SK-N-SH (cell line): ENCODE results near the gene ELOVL6. TPM values are rescaled to one million over a fixed set of nuclear protein-coding genes. Genes with fewer than 3 reads are reported as not detected.
A peak's percentile ranks its signal among the peaks of the same experiment; 100 is the strongest.

ENCODE experiments used
- CTCF ChIA-PET: fragments of 300-600, 350-600 bp; formaldehyde crosslinking; extraction: SDS; loops from one replicate; lab custom pipeline; 2021; lab: Yijun Ruan, JAX
- POLR2A ChIA-PET: fragments of 350-600 bp; sonication (Branson Sonifier 250); formaldehyde crosslinking; extraction: SDS; loops from one replicate; lab custom pipeline; 2020; ENCODE audit warnings: antibody characterized with exemption, inconsistent platforms; lab: Yijun Ruan, JAX
- DNase-seq: peaks from one replicate; pipeline ENCODE4 v3.0.0; 2012
- H2AFZ ChIP-seq: fragments of 200-600 bp; sonication (generic); 2 replicates; pipeline ENCODE4 v1.8.1; 2016; ENCODE audit warnings: antibody characterized with exemption, mild to moderate bottlenecking, low read depth
- H3F3A ChIP-seq: fragments of 200-600 bp; sonication (generic); replicated peaks from 2 replicates; pipeline ENCODE3; 2016; ENCODE audit warnings: antibody characterized with exemption, mild to moderate bottlenecking; ENCODE audit not compliant: insufficient read depth
- H3K27ac ChIP-seq, 2 experiments: fragments of 200-500 bp in 1 of 2; fragments of 200-600 bp in 1 of 2; sonication (Bioruptor generic) in 1 of 2; sonication (generic), shearing (Covaris generic) in 1 of 2; 2 replicates each; pipeline versions ENCODE4 v1.5.1 to v1.6.1; 2014 to 2016; ENCODE audit warnings: low read depth in 2 of 2, inconsistent platforms in 1 of 2, low read length in 1 of 2, mild to moderate bottlenecking in 1 of 2, mixed read lengths in 1 of 2
- H3K27me3 ChIP-seq: fragments of 200-600 bp; sonication (generic), shearing (Covaris generic); 2 replicates; pipeline ENCODE4 v1.6.1; 2016; ENCODE audit warnings: mixed run types; ENCODE audit not compliant: insufficient read depth
- H3K36me3 ChIP-seq, 2 experiments: fragments of 200-500 bp in 1 of 2; fragments of 200-600 bp in 1 of 2; sonication (Bioruptor generic) in 1 of 2; sonication (generic) in 1 of 2; replicated peaks in 1 of 2; 2 replicates each; pipeline versions ENCODE3 to v1.5.1; 2014 to 2016; ENCODE audit warnings: low read length in 1 of 2, mild to moderate bottlenecking in 1 of 2; ENCODE audit not compliant: insufficient read depth in 2 of 2, control insufficient read depth in 1 of 2
- H3K4me1 ChIP-seq, 2 experiments: fragments of 200-500 bp in 1 of 2; fragments of 200-600 bp in 1 of 2; sonication (Bioruptor generic) in 1 of 2; sonication (generic), shearing (Covaris generic) in 1 of 2; 2 replicates each; pipeline versions ENCODE4 v1.5.1 to v1.6.1; 2014 to 2016; ENCODE audit warnings: low read depth in 1 of 2, low read length in 1 of 2, mixed run types in 1 of 2; ENCODE audit not compliant: insufficient read depth in 2 of 2, control insufficient read depth in 1 of 2
- H3K4me2 ChIP-seq: fragments of 200-600 bp; sonication (generic), shearing (Covaris generic); 2 replicates; pipeline ENCODE4 v1.6.1; 2017; ENCODE audit warnings: mixed run types
- H3K4me3 ChIP-seq, 2 experiments: fragments of 200-500 bp in 1 of 2; fragments of 200-600 bp in 1 of 2; sonication (Bioruptor generic) in 1 of 2; sonication (generic), shearing (Covaris generic) in 1 of 2; 2 replicates each; pipeline versions ENCODE4 v1.5.1 to v1.8.1; 2014 to 2016; ENCODE audit warnings: low read depth in 2 of 2, inconsistent platforms in 1 of 2, low read length in 1 of 2, mild to moderate bottlenecking in 1 of 2, mixed read lengths in 1 of 2, moderate library complexity in 1 of 2
- H3K79me2 ChIP-seq: fragments of 200-600 bp; sonication (generic); 2 replicates; pipeline ENCODE4 v1.8.1; 2017; ENCODE audit warnings: mild to moderate bottlenecking; ENCODE audit not compliant: insufficient read depth
- H3K9ac ChIP-seq: fragments of 200-600 bp; sonication (generic); 2 replicates; pipeline ENCODE4 v1.6.1; 2017; ENCODE audit warnings: mixed run types
- H3K9me2 ChIP-seq: fragments of 200-600 bp; sonication (generic); 2 replicates; pipeline ENCODE4 v1.6.1; 2017; ENCODE audit warnings: mixed run types
- H3K9me3 ChIP-seq: fragments of 200-600 bp; sonication (generic); 2 replicates; pipeline ENCODE4 v1.6.1; 2017; ENCODE audit warnings: mixed run types, mild to moderate bottlenecking, moderate library complexity
- H4K20me1 ChIP-seq: fragments of 200-600 bp; sonication (generic); 2 replicates; pipeline ENCODE4 v1.6.1; 2017; ENCODE audit warnings: mild to moderate bottlenecking, mixed run types; ENCODE audit not compliant: insufficient read depth
- EZH2phosphoT487 ChIP-seq: fragments of 200-600 bp; sonication (generic); IDR thresholded peaks from 2 replicates; pipeline ENCODE4 v1.6.1; 2017; ENCODE audit warnings: low read depth, mixed run types, mild to moderate bottlenecking, antibody characterized with exemption, moderate library complexity, borderline replicate concordance
- FOXM1 ChIP-seq: IDR thresholded peaks from 2 replicates; pipeline ENCODE4 v1.4.0; 2012; ENCODE audit warnings: low read depth, mild to moderate bottlenecking
- JUND ChIP-seq: IDR thresholded peaks from 2 replicates; pipeline ENCODE4 v1.4.0; 2012
- MEF2A ChIP-seq: IDR thresholded peaks from 2 replicates; pipeline ENCODE4 v1.4.0; 2012; ENCODE audit warnings: low read depth, borderline replicate concordance
- MXI1 ChIP-seq: IDR thresholded peaks from 2 replicates; pipeline ENCODE4 v1.6.1; 2012; ENCODE audit warnings: mild to moderate bottlenecking, low read depth, low read length, improper control_type of control experiment
- RAD21 ChIP-seq: IDR thresholded peaks from 2 replicates; pipeline ENCODE4 v1.6.1; 2012; ENCODE audit warnings: mild to moderate bottlenecking, low read length
- SMC3 ChIP-seq: IDR thresholded peaks from 2 replicates; pipeline ENCODE4 v1.6.1; 2012; ENCODE audit warnings: low read depth, low read length, improper control_type of control experiment
- YY1 ChIP-seq: IDR thresholded peaks from 2 replicates; pipeline ENCODE4 v1.4.0; 2012; ENCODE audit warnings: low read depth, mild to moderate bottlenecking
- WGBS: methylation state at CpG from one replicate; pipeline ENCODE4 v1.1.6; 2017; ENCODE audit warnings: low lambda C conversion rate; 5-methylcytosine and 5-hydroxymethylcytosine counted together
- polyA plus RNA-seq, 3 experiments: library from polyadenylated mRNA; depleted of rRNA; stranded (reverse); fragments of >200 nt; gene quantifications; 2 replicates each; pipeline ENCODE4 v1.2.3, GENCODE V29; 2012
- TF ChIP-seq, protein P1 (sequence below): fragments of 200-600 bp; sonication (generic); IDR thresholded peaks from 2 replicates; pipeline ENCODE4 v1.6.1; 2017; ENCODE audit warnings: antibody characterized with exemption, mild to moderate bottlenecking, moderate library complexity
- TF ChIP-seq, protein P2 (sequence below): IDR thresholded peaks from 2 replicates; pipeline ENCODE4; 2012
- TF ChIP-seq, protein P3 (sequence below): IDR thresholded peaks from 2 replicates; pipeline ENCODE4 v1.6.1; 2012; ENCODE audit warnings: mild to moderate bottlenecking, low read depth, low read length, moderate library complexity
- TF ChIP-seq, protein P4 (sequence below): IDR thresholded peaks from 2 replicates; pipeline ENCODE4 v1.4.0; 2012; ENCODE audit warnings: low read depth, borderline replicate concordance

The ELOVL6 gene
- polyA plus RNA-seq, 1 of the 3 experiments (the other 2 are of a cell fraction), result 9.0 TPM

DNA sequence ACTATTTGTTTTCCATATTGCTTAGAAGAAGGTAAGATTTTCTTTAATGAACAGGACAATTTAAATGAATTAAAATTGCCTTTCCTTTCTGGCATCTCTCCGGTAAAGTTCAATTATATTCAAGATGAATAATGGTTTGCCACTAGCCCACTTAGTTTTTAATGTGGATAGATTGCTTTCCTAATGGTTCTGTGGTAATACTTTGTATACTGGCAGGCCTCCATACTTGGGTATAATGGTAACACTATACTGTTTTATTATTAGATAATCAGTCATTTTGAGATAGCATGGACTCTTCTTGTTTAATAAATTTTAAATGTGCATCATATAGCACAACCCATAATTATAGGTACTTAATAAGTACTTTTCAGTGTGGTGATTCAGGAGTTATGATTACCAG lies 89.5 kb downstream of the ELOVL6 start:
- TF ChIP-seq MXI1, result no peak
- no peak for TF ChIP-seq MEF2A
- TF ChIP-seq SMC3, result no peak
- TF ChIP-seq FOXM1, result no peak
- TF ChIP-seq, protein P1, sequence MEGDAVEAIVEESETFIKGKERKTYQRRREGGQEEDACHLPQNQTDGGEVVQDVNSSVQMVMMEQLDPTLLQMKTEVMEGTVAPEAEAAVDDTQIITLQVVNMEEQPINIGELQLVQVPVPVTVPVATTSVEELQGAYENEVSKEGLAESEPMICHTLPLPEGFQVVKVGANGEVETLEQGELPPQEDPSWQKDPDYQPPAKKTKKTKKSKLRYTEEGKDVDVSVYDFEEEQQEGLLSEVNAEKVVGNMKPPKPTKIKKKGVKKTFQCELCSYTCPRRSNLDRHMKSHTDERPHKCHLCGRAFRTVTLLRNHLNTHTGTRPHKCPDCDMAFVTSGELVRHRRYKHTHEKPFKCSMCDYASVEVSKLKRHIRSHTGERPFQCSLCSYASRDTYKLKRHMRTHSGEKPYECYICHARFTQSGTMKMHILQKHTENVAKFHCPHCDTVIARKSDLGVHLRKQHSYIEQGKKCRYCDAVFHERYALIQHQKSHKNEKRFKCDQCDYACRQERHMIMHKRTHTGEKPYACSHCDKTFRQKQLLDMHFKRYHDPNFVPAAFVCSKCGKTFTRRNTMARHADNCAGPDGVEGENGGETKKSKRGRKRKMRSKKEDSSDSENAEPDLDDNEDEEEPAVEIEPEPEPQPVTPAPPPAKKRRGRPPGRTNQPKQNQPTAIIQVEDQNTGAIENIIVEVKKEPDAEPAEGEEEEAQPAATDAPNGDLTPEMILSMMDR, result no peak
- TF ChIP-seq, protein P2, sequence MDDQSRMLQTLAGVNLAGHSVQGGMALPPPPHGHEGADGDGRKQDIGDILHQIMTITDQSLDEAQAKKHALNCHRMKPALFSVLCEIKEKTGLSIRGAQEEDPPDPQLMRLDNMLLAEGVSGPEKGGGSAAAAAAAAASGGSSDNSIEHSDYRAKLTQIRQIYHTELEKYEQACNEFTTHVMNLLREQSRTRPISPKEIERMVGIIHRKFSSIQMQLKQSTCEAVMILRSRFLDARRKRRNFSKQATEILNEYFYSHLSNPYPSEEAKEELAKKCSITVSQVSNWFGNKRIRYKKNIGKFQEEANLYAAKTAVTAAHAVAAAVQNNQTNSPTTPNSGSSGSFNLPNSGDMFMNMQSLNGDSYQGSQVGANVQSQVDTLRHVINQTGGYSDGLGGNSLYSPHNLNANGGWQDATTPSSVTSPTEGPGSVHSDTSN, result peak; percentile 52
- 0 out of 2 replicates have a peak, but pooled peaks have one; percentile 5 for TF ChIP-seq JUND
- no peak for TF ChIP-seq RAD21
- no peak for TF ChIP-seq EZH2phosphoT487
- no peak for TF ChIP-seq YY1
- TF ChIP-seq, protein P3, sequence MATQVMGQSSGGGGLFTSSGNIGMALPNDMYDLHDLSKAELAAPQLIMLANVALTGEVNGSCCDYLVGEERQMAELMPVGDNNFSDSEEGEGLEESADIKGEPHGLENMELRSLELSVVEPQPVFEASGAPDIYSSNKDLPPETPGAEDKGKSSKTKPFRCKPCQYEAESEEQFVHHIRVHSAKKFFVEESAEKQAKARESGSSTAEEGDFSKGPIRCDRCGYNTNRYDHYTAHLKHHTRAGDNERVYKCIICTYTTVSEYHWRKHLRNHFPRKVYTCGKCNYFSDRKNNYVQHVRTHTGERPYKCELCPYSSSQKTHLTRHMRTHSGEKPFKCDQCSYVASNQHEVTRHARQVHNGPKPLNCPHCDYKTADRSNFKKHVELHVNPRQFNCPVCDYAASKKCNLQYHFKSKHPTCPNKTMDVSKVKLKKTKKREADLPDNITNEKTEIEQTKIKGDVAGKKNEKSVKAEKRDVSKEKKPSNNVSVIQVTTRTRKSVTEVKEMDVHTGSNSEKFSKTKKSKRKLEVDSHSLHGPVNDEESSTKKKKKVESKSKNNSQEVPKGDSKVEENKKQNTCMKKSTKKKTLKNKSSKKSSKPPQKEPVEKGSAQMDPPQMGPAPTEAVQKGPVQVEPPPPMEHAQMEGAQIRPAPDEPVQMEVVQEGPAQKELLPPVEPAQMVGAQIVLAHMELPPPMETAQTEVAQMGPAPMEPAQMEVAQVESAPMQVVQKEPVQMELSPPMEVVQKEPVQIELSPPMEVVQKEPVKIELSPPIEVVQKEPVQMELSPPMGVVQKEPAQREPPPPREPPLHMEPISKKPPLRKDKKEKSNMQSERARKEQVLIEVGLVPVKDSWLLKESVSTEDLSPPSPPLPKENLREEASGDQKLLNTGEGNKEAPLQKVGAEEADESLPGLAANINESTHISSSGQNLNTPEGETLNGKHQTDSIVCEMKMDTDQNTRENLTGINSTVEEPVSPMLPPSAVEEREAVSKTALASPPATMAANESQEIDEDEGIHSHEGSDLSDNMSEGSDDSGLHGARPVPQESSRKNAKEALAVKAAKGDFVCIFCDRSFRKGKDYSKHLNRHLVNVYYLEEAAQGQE, result no peak
- TF ChIP-seq, protein P4, sequence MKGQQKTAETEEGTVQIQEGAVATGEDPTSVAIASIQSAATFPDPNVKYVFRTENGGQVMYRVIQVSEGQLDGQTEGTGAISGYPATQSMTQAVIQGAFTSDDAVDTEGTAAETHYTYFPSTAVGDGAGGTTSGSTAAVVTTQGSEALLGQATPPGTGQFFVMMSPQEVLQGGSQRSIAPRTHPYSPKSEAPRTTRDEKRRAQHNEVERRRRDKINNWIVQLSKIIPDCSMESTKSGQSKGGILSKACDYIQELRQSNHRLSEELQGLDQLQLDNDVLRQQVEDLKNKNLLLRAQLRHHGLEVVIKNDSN, result no peak
- ChIA-PET POLR2A (no interaction called here), CTCF (interaction anchor here (1.0 to 1.8 kb wide), 3 partner anchors 8 to 102 kb away, joined by 3 to 4 read pairs (median 3); no protein-coding TSS in a partner anchor)
- Histone ChIP-seq H4K20me1 (no peaks in the 10 kb centered on the region), H3K27me3 (no peaks in the 10 kb centered on the region), H3K4me2 (no peak overlapping the region), H3K4me3 (no peak overlapping the region), H3F3A (peaks cover 4% of the 10 kb centered on the region), H3K79me2 (no peaks in the 10 kb centered on the region), H3K9me2 (no peaks in the 10 kb centered on the region), H3K27ac (peak overlapping the region in 1 of 2 experiments; percentile 47; a peak in 1 of 4 replicates), H3K9me3 (no peaks in the 10 kb centered on the region), H3K36me3 (peaks cover 0 to 3% of the 10 kb centered on the region in 2 experiments), H3K4me1 (peaks cover 5 to 16% of the 10 kb centered on the region in 2 experiments; a peak in 3 of 4 replicates), H3K9ac (no peak overlapping the region), H2AFZ (no peak overlapping the region)
- DNase-seq, result no peak
- 36% methylated on average over 1 of the region's 1 CpG for WGBS
